ENCODE data around the gene MT1F. TPM values are rescaled to one million over a fixed set of nuclear protein-coding genes. Genes with fewer than 3 reads are reported as not detected.
"Not testable (repeated sequence)": the region's sequence is repeated elsewhere in the genome, so short reads cannot be mapped to it uniquely, and the experiment has no call there.

MT1F gene
- total RNA-seq, 3 donors from 2014 or later, result 6.1 to 35.5 (median 27.8) TPM

GRCh38 chr16:56662357-56663354, 4.9 kb downstream of the MT1F start:
- ATAC-seq (no peak), DNase-seq (no peak)
- intact Hi-C loops (cut with DNase I, micrococcal nuclease), result no loop called here
- Histone ChIP-seq H3K9me3 (no peaks in the 10 kb centered on the region), H3K4me1 (ENCODE audit: low read depth) (peaks cover 12% of the 10 kb centered on the region), H3K4me3 (no peak overlapping the region), H3K36me3 (ENCODE audit: low read depth) (no peaks in the 10 kb centered on the region)
- TF ChIP-seq, protein P1, sequence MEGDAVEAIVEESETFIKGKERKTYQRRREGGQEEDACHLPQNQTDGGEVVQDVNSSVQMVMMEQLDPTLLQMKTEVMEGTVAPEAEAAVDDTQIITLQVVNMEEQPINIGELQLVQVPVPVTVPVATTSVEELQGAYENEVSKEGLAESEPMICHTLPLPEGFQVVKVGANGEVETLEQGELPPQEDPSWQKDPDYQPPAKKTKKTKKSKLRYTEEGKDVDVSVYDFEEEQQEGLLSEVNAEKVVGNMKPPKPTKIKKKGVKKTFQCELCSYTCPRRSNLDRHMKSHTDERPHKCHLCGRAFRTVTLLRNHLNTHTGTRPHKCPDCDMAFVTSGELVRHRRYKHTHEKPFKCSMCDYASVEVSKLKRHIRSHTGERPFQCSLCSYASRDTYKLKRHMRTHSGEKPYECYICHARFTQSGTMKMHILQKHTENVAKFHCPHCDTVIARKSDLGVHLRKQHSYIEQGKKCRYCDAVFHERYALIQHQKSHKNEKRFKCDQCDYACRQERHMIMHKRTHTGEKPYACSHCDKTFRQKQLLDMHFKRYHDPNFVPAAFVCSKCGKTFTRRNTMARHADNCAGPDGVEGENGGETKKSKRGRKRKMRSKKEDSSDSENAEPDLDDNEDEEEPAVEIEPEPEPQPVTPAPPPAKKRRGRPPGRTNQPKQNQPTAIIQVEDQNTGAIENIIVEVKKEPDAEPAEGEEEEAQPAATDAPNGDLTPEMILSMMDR (IDR thresholded peaks at IDR 0.05), result no peak

DNA sequence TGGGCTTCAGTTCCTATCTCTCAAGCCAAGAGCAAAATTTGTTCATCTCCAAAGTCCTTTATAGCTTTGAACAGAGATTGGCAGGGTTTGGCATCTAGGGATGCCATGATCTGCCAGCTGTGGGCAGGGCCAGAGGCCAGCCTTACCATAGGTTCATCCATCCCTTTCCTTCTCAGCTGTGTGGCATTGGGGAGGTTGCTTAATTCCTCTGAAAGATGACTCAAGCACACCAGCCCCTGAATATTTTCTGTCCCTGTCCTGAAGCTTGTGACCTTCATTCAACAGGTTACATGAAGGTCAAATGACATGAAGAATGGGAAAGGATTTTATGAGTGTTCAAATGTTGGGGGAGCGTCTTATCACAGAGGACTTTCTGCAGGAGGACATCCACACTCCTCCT, 6.7 kb downstream of the MT1F start:
- H3K9me3 ChIP-seq, result no peaks in the 10 kb centered on the region
- ATAC-seq (no peak), DNase-seq (no peak)
- H3K4me1 ChIP-seq (ENCODE audit: low read depth), result peaks cover 7% of the 10 kb centered on the region
- no peaks in the 10 kb centered on the region for H3K36me3 ChIP-seq (ENCODE audit: low read depth)
- no peak overlapping the region for H3K4me3 ChIP-seq
- TF ChIP-seq, protein P1 (IDR thresholded peaks at IDR 0.05), result no peak
- intact Hi-C loops (cut with DNase I, micrococcal nuclease), result no loop called here

GRCh38 chr16:56665286-56666261, 7.8 kb downstream of the MT1F start:
- ATAC-seq; H3K4me1 ChIP-seq (ENCODE audit: low read depth); DNase-seq; H3K36me3 ChIP-seq (ENCODE audit: low read depth); H3K4me3 ChIP-seq; H3K9me3 ChIP-seq; intact Hi-C loops (cut with DNase I, micrococcal nuclease): not testable (repeated sequence)

GRCh38 chr16:56667581-56668571, 10.1 kb downstream of the MT1F start, which contains the start of gene MT1G:
Gene MT1G (minus strand): TSS chr16:56668065. CDS start chr16:56667993, 72 bp downstream.
- no peak within 1 kb of the TSS for H3K4me3 ChIP-seq
- H3K36me3 ChIP-seq (ENCODE audit: low read depth), result no peaks in the 10 kb centered on the region
- H3K4me1 ChIP-seq (ENCODE audit: low read depth), result peaks cover 8% of the 10 kb centered on the region
- no peaks in the 10 kb centered on the region for H3K9me3 ChIP-seq
- TF ChIP-seq, protein P1 (IDR thresholded peaks at IDR 0.05), result no peak
- ATAC-seq (peak; percentile 93), DNase-seq (peak; percentile 84 to 87 (median 86))
- intact Hi-C loops (cut with DNase I, micrococcal nuclease), result no loop called here

DNA sequence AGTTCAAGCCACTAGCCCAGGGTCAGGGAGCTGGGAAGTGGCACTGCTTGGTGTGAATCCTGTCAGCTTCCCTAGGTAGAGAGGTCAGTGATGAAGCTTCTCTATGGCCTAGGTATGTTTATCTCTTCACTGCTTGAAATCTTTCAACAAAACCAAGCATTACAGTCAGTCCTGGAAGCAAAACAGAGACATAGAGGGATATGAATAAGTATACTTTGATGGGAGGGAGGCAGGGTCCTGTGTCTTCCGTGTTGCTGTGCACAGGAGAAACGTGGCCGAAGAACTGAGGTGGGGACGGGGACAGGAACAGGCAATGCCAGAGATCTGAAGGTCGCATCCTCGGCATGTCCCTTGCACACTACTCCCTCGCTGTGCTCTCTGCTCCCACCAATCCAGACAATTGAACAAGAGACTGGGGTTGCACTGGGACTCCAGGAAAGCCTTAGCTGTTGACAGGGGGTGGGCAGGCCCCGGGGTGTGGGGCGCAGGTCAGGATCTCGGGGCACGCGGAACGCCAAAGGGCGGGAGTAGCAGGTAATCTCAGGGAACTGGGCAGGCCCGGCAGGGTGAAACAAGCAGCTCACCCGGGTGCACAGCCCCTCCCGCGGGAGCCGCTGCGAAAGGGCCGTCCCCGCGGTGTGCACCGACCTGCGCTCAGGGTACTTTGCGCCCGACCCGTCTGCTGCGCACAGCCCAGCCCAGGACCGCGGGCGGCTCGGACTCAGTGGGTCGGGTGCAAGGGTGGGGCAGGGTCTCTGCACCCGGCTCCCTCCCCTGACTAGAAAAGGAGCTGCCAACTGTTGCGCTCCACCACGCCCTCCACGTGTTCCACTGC, 11.5 kb downstream of the MT1F start, which contains the start of gene MT1H:
MT1H (plus strand) TSS at position 810 of the 835 bp plus-strand sequence. CDS start 71 bp downstream, outside the sequence.
- ATAC-seq (peak; percentile 71), DNase-seq (peak; percentile 64 to 77 (median 76))
- Histone ChIP-seq H3K36me3 (ENCODE audit: low read depth) (no peaks in the 10 kb centered on the region), H3K4me1 (ENCODE audit: low read depth) (peaks cover 8% of the 10 kb centered on the region), H3K9me3 (no peaks in the 10 kb centered on the region), H3K4me3 (no peak within 1 kb of the TSS)
- intact Hi-C loops (cut with DNase I, micrococcal nuclease), result no loop called here
- TF ChIP-seq, protein P1 (IDR thresholded peaks at IDR 0.05), result no peak

Measured in mucosa of descending colon (tissue), 3 donors.